Endothelial cell (in vitro differentiated cells): ENCODE results near the gene AKAP13. TPM values are rescaled to one million over a fixed set of nuclear protein-coding genes. Genes with fewer than 3 reads are reported as not detected.

Experiments used
- DNase-seq: peaks from one replicate; pipeline ENCODE4 v3.0.0; 2021; ENCODE audit warnings: low spot score
- H3K27ac Mint-ChIP-seq: one replicate; pipeline ENCODE4 v1.8.0; 2021; ENCODE audit warnings: mixed read lengths, inconsistent platforms; ENCODE audit not compliant: unreplicated experiment
- H3K27me3 Mint-ChIP-seq: one replicate; pipeline ENCODE4 v1.8.0; 2021; ENCODE audit warnings: mild to moderate bottlenecking, moderate library complexity, mixed read lengths, inconsistent platforms; ENCODE audit not compliant: unreplicated experiment
- H3K36me3 Mint-ChIP-seq: one replicate; pipeline ENCODE4 v1.8.0; 2021; ENCODE audit warnings: mild to moderate bottlenecking, low read depth, mixed read lengths, inconsistent platforms; ENCODE audit not compliant: unreplicated experiment
- H3K4me1 Mint-ChIP-seq: one replicate; pipeline ENCODE4 v1.8.0; 2021; ENCODE audit warnings: mild to moderate bottlenecking, mixed read lengths, inconsistent platforms; ENCODE audit not compliant: unreplicated experiment
- H3K4me3 Mint-ChIP-seq: one replicate; pipeline ENCODE4 v1.8.0; 2021; ENCODE audit warnings: mild to moderate bottlenecking, mixed read lengths, inconsistent platforms; ENCODE audit not compliant: unreplicated experiment
- H3K9me3 Mint-ChIP-seq: one replicate; pipeline ENCODE4 v1.8.0; 2021; ENCODE audit warnings: mixed read lengths, inconsistent platforms; ENCODE audit not compliant: unreplicated experiment
- CTCF ChIP-seq: fragments of 200-600 bp; sonication (generic); IDR thresholded peaks from one replicate; pipeline ENCODE4 v1.5.0; 2021; ENCODE audit warnings: antibody characterized with exemption; ENCODE audit not compliant: unreplicated experiment
- total RNA-seq: library from RNA; stranded (reverse); fragmentation: NEBNext Ultra II Directional; extraction: Animal tissue kit (Norgen Biotek cat#: 25700); gene quantifications from one replicate; pipeline ENCODE4 v1.2.1, GENCODE V29; 2021; ENCODE audit not compliant: unreplicated experiment

Gene AKAP13
- total RNA-seq, 1 donor from 2014 or later = 249 TPM

DNA sequence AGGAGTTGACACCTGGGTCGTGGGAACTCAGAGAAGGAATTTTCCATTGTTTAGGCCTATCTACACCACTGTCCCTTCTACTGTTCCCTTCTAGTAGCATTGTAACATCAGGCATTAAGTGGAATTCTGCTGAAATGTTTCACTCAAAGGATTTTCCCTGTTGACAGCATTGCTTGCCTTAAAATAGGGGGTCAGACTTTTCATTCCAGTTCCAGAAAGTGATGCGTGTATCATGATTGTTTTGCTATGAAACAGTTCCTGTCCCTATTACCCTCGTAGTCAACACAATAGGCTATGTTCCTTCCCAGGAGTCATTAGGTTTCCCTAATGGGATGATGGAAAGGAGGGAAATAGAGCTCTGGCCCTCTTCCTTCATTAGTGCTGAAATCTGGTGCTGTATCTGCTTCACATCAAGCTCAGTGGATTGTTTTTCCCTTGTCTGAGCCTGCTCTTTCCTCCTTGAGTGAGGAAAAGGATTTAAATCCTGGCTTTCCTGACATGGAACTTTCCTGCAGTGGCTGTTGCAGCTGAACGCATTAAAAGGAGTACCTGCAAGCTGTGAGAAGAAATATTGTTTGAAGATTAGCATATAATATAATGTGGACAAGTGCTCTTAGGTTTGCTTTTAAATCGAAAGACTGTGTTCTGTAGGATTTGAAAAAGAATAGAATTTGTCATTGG lies 218.5 kb downstream of the AKAP13 start:
- peaks cover 7% of the 10 kb centered on the region for H3K27me3 Mint-ChIP-seq
- no peaks in the 10 kb centered on the region for H3K9me3 Mint-ChIP-seq
- TF ChIP-seq CTCF = no peak
- H3K4me1 Mint-ChIP-seq = peaks cover 46% of the 10 kb centered on the region
- H3K27ac Mint-ChIP-seq = peak overlapping the region; percentile 94
- DNase-seq = no peak
- peak overlapping the region; percentile 66 for H3K4me3 Mint-ChIP-seq
- peaks cover 8% of the 10 kb centered on the region for H3K36me3 Mint-ChIP-seq

DNA sequence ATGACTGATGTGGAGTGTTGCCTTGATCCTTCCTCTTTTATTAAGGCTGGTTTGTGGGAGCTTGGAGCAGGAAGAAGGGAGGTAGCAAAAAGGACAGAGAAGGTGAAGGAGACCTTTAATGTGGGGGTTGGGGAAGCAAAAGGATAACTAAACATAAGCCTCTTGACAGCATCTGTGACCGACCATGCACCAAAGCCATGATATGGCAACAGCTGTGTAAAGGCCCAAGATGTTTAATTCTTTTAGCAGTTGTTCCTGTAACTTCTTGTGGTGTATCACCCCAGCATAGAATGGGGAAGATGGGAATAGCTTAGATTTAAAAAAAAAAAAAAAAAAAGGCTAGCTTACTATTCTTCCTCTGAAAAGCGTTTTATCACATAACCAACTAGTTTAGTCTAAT lies 219.6 kb downstream of the AKAP13 start:
- no peaks in the 10 kb centered on the region for H3K9me3 Mint-ChIP-seq
- no peak for DNase-seq
- peak overlapping the region; percentile 7 for H3K4me3 Mint-ChIP-seq
- peaks cover 13% of the 10 kb centered on the region for H3K36me3 Mint-ChIP-seq
- H3K27ac Mint-ChIP-seq = peak overlapping the region; percentile 94
- TF ChIP-seq CTCF = no peak
- peaks cover 7% of the 10 kb centered on the region for H3K27me3 Mint-ChIP-seq
- peaks cover 47% of the 10 kb centered on the region for H3K4me1 Mint-ChIP-seq

GRCh38 chr15:85603160-85603559 lies 222.8 kb downstream of the AKAP13 start:
- H3K27ac Mint-ChIP-seq = no peak overlapping the region
- H3K36me3 Mint-ChIP-seq = peaks cover 11% of the 10 kb centered on the region
- no peaks in the 10 kb centered on the region for H3K9me3 Mint-ChIP-seq

DNA sequence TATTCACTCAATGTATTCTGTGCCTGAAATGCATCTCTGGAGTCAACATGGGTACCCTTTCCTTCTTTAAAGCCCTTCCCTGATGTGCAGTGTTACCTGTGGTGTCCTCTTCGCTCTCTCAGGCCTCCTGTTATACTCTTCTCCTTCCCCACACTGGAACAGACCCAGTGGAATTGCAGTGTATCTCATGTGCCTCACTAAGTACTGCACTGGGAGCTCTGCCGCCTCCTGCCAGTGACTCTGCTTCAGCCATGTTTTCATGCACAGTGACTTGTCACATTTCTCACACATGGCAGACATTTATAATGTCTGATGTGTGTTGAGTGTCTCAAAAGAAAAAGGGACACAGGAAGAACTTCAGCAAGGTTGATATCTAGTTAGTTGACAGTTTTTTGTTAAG lies 223.3 kb downstream of the AKAP13 start:
- no peaks in the 10 kb centered on the region for H3K9me3 Mint-ChIP-seq
- TF ChIP-seq CTCF = no peak
- peaks cover 39% of the 10 kb centered on the region for H3K4me1 Mint-ChIP-seq
- no peak for DNase-seq
- H3K27me3 Mint-ChIP-seq = peaks cover 3% of the 10 kb centered on the region
- no peak overlapping the region for H3K4me3 Mint-ChIP-seq
- H3K36me3 Mint-ChIP-seq = peaks cover 11% of the 10 kb centered on the region
- no peak overlapping the region for H3K27ac Mint-ChIP-seq

More at GRCh38 chr15:85603160-85603559, 222.8 kb downstream of the AKAP13 start:
- peaks cover 44% of the 10 kb centered on the region for H3K4me1 Mint-ChIP-seq
- DNase-seq = no peak
- H3K27me3 Mint-ChIP-seq = peaks cover 3% of the 10 kb centered on the region
- no peak overlapping the region for H3K4me3 Mint-ChIP-seq
- no peak for TF ChIP-seq CTCF

DNA sequence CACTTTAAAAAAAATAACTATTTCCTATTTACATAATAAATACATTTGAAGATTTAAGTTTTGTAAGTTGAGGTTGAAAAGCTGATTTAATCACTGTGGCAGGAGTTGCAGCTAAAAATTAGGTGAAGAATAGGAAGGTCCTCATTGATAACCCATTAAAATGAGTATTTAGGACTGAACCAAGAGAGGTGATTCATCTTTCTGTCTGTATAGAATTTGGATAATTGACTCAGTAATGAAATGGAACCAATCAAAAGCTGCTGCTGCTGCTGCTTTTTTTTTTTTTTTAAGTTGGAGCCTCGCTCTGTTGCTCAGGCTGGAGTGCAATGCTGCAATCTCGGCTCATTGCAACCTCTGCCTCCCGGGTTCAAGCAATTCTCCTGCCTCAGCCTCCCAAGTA lies 223.8 kb downstream of the AKAP13 start:
- Mint-ChIP-seq H3K36me3 (peaks cover 11% of the 10 kb centered on the region), H3K9me3 (no peaks in the 10 kb centered on the region), H3K4me1 (peaks cover 34% of the 10 kb centered on the region), H3K27ac (no peak overlapping the region), H3K27me3 (peaks cover 3% of the 10 kb centered on the region), H3K4me3 (no peak overlapping the region)
- no peak for TF ChIP-seq CTCF
- DNase-seq = no peak
